ENCODE data around the gene SCIN.

- TF ChIP-seq EP300 (IDR thresholded peaks at IDR 0.05) (no peak), POLR2A (IDR thresholded peaks at IDR 0.05) (no peak)
These were observed 52.7 kb downstream of the SCIN start for GRCh38 chr7:12623223-12623622.

Measured in sigmoid colon (tissue), 4 donors.